ENCODE measurements around the gene KCTD21. TPM values are rescaled to one million over a fixed set of nuclear protein-coding genes. Genes with fewer than 3 reads are reported as not detected.

The KCTD21 gene
- total RNA-seq, 1 experiment from 2014 or later = 9.4 TPM

- TF ChIP-seq EZH2 (IDR thresholded peaks at IDR 0.05; ENCODE audit: low read length, unreplicated experiment) (no peak), CTCF (conservative IDR thresholded peaks at IDR 0.05; ENCODE audit: low read depth, low read length) (no peak), EZH2phosphoT487 (IDR thresholded peaks at IDR 0.05; ENCODE audit: borderline replicate concordance, low read length) (no peak)
- Histone ChIP-seq H3K27ac (ENCODE audit: low read length) (no peak overlapping the region), H3K9me2 (replicated peaks; ENCODE audit: low read length) (no peaks in the 10 kb centered on the region), H3K27me3 (ENCODE audit: low read length) (no peaks in the 10 kb centered on the region), H3K4me3 (ENCODE audit: low read length) (no peak overlapping the region), H3K4me2 (ENCODE audit: low read length) (no peak overlapping the region), H2AFZ (ENCODE audit: low read length) (no peak overlapping the region), H3K9ac (ENCODE audit: low read length) (no peak overlapping the region), H3K36me3 (ENCODE audit: low read depth, low read length) (peaks cover 2% of the 10 kb centered on the region; the same call in 1 of the 2 replicates), H3K9me3 (ENCODE audit: low read length) (no peaks in the 10 kb centered on the region), H3K79me2 (ENCODE audit: low read length) (no peaks in the 10 kb centered on the region), H4K20me1 (ENCODE audit: low read length) (no peaks in the 10 kb centered on the region), H3F3A (ENCODE audit: low read length, unreplicated experiment) (no peaks in the 10 kb centered on the region), H3K4me1 (ENCODE audit: insufficient read depth, low read length) (peaks cover 10% of the 10 kb centered on the region)
- no TSS peak for BruUV-seq (replicated peaks)
- ATAC-seq (no peak), DNase-seq (no peak)
- ChIA-PET POLR2A (ENCODE audit: unreplicated experiment) (no interaction called here), CTCF (no interaction called here)
- intact Hi-C loops (cut with micrococcal nuclease) = no loop called here
Measured at GRCh38 chr11:78197816-78198215, 9.4 kb upstream of the KCTD21 start.

GRCh38 chr11:78196661-78197091 is 8.2 kb upstream of the KCTD21 start:
- BruUV-seq (replicated peaks) = no TSS peak
- no peaks in the 10 kb centered on the region for H3K27me3 ChIP-seq (ENCODE audit: low read length)
- H3K9ac ChIP-seq (ENCODE audit: low read length) = no peak overlapping the region
- no peak overlapping the region for H3K27ac ChIP-seq (ENCODE audit: low read length)
- H3K9me3 ChIP-seq (ENCODE audit: low read length) = no peaks in the 10 kb centered on the region
- no peak overlapping the region for H3K4me3 ChIP-seq (ENCODE audit: low read length)
- H3K36me3 ChIP-seq (ENCODE audit: low read depth, low read length) = peaks cover 2% of the 10 kb centered on the region; the same call in 1 of the 2 replicates
- CTCF ChIA-PET = no interaction called here
- intact Hi-C loops (cut with micrococcal nuclease) = no loop called here
- TF ChIP-seq EZH2phosphoT487 (IDR thresholded peaks at IDR 0.05; ENCODE audit: borderline replicate concordance, low read length) (no peak), EZH2 (IDR thresholded peaks at IDR 0.05; ENCODE audit: low read length, unreplicated experiment) (no peak), CTCF (conservative IDR thresholded peaks at IDR 0.05; ENCODE audit: low read depth, low read length) (no peak)
- no peak for ATAC-seq
- H3F3A ChIP-seq (ENCODE audit: low read length, unreplicated experiment) = no peaks in the 10 kb centered on the region
- H3K9me2 ChIP-seq (replicated peaks; ENCODE audit: low read length) = no peaks in the 10 kb centered on the region
- H3K4me1 ChIP-seq (ENCODE audit: insufficient read depth, low read length) = peaks cover 10% of the 10 kb centered on the region
- H3K4me2 ChIP-seq (ENCODE audit: low read length) = no peak overlapping the region
- no peak for DNase-seq
- H4K20me1 ChIP-seq (ENCODE audit: low read length) = no peaks in the 10 kb centered on the region
- peaks cover 6% of the 10 kb centered on the region; the same call in 1 of the 2 replicates for H3K79me2 ChIP-seq (ENCODE audit: low read length)
- no peak overlapping the region for H2AFZ ChIP-seq (ENCODE audit: low read length)
- POLR2A ChIA-PET (ENCODE audit: unreplicated experiment) = no interaction called here

GRCh38 chr11:78195917-78196560 is 7.6 kb upstream of the KCTD21 start:
- ChIA-PET CTCF (no interaction called here), POLR2A (ENCODE audit: unreplicated experiment) (no interaction called here)
- Histone ChIP-seq H2AFZ (ENCODE audit: low read length) (no peak overlapping the region), H3K4me1 (ENCODE audit: insufficient read depth, low read length) (peaks cover 10% of the 10 kb centered on the region), H3K79me2 (ENCODE audit: low read length) (peaks cover 11% of the 10 kb centered on the region), H3K9ac (ENCODE audit: low read length) (no peak overlapping the region), H4K20me1 (ENCODE audit: low read length) (no peaks in the 10 kb centered on the region), H3K9me3 (ENCODE audit: low read length) (no peaks in the 10 kb centered on the region), H3F3A (ENCODE audit: low read length, unreplicated experiment) (no peaks in the 10 kb centered on the region), H3K27me3 (ENCODE audit: low read length) (no peaks in the 10 kb centered on the region), H3K36me3 (ENCODE audit: low read depth, low read length) (peaks cover 2% of the 10 kb centered on the region; the same call in 1 of the 2 replicates), H3K9me2 (replicated peaks; ENCODE audit: low read length) (no peaks in the 10 kb centered on the region), H3K27ac (ENCODE audit: low read length) (no peak overlapping the region), H3K4me3 (ENCODE audit: low read length) (no peak overlapping the region), H3K4me2 (ENCODE audit: low read length) (no peak overlapping the region)
- TF ChIP-seq EZH2phosphoT487 (IDR thresholded peaks at IDR 0.05; ENCODE audit: borderline replicate concordance, low read length) (no peak), CTCF (conservative IDR thresholded peaks at IDR 0.05; ENCODE audit: low read depth, low read length) (no peak), EZH2 (IDR thresholded peaks at IDR 0.05; ENCODE audit: low read length, unreplicated experiment) (no peak)
- intact Hi-C loops (cut with micrococcal nuclease) = no loop called here
- DNase-seq = no peak
- ATAC-seq = no peak
- no TSS peak for BruUV-seq (replicated peaks)
